Activated B cell treated with CpG ODN at 0.5 μM for 24 hours (primary cell): ENCODE measurements around the gene OR52E5. TPM values are rescaled to one million over a fixed set of nuclear protein-coding genes. Genes with fewer than 3 reads are reported as not detected.

Source experiments
- ATAC-seq: fragments of 200-7000 bp; cut with Tn5 transposase; one replicate; pipeline ENCODE4 v1.10.0; 2021; ENCODE audit warnings: low read depth, mild to moderate bottlenecking, moderate library complexity
- CTCF ChIA-PET: fragments of 350-600 bp; sonication (Branson Sonifier 250); formaldehyde crosslinking; loops from one replicate; lab custom pipeline; 2021; ENCODE audit warnings: antibody characterized with exemption; lab: Charles Lee
- POLR2A ChIA-PET: fragments of 350-600 bp; sonication (Branson Sonifier 250); formaldehyde crosslinking; loops from one replicate; lab custom pipeline; 2021; ENCODE audit warnings: antibody characterized with exemption; lab: Charles Lee
- DNase-seq: peaks from one replicate; pipeline ENCODE4 v3.0.0; 2022
- H3K27ac Mint-ChIP-seq: one replicate; pipeline ENCODE4 v1.8.0; 2020; ENCODE audit warnings: mixed read lengths
- H3K27me3 Mint-ChIP-seq: one replicate; pipeline ENCODE4 v1.8.0; 2021; ENCODE audit warnings: mixed read lengths
- H3K36me3 Mint-ChIP-seq: one replicate; pipeline ENCODE4 v1.8.0; 2021; ENCODE audit warnings: low read depth, mixed read lengths
- H3K4me1 Mint-ChIP-seq: one replicate; pipeline ENCODE4 v1.8.0; 2021; ENCODE audit warnings: mixed read lengths
- H3K4me3 Mint-ChIP-seq: one replicate; pipeline ENCODE4 v1.8.0; 2020; ENCODE audit warnings: mild to moderate bottlenecking, mixed read lengths
- H3K9me3 Mint-ChIP-seq: one replicate; pipeline ENCODE4 v1.8.0; 2020; ENCODE audit warnings: mixed read lengths
- CTCF ChIP-seq: fragments of 200-600 bp; IDR thresholded peaks from one replicate; pipeline ENCODE4 v1.8.0; 2022; ENCODE audit warnings: antibody characterized with exemption, mild to moderate bottlenecking
- intact Hi-C: fragments of 100-400 bp; cut with micrococcal nuclease; formaldehyde crosslinking; loops from one replicate; pipeline ENCODE4 v1.15.1; 2024
- total RNA-seq: library from RNA; stranded (reverse); gene quantifications from 2 replicates; pipeline ENCODE4 v1.2.3, GENCODE V29; 2022

Gene OR52E5
- not detected in 2 replicates for total RNA-seq

GRCh38 chr11:5892908-5893307 lies at the start of gene OR52E5:
TSS of gene OR52E5 (plus strand) at chr11:5893208. CDS start at chr11:5900777, 7,569 bp downstream.
- CTCF ChIA-PET, result interaction anchor here (1.1 kb wide), 1 partner anchor 10 kb away, joined by 3 read pairs; no protein-coding TSS in a partner anchor
- intact Hi-C loops, result loop anchor here (10.0 kb wide), 1 partner anchor 688 kb away; the partner anchor contains the start of gene OR51V1
- POLR2A ChIA-PET, result no interaction called here
- Mint-ChIP-seq H3K4me1 (no peaks in the 10 kb centered on the region), H3K4me3 (no peak within 1 kb of the TSS), H3K27ac (no peak within 1 kb of the TSS), H3K27me3 (no peaks in the 10 kb centered on the region), H3K9me3 (no peaks in the 10 kb centered on the region), H3K36me3 (no peaks in the 10 kb centered on the region)
- no peak for TF ChIP-seq CTCF
- ATAC-seq (no peak), DNase-seq (no peak)

GRCh38 chr11:5846701-5847100 lies 46.3 kb upstream of the OR52E5 start:
- no peak for TF ChIP-seq CTCF
- Mint-ChIP-seq H3K36me3 (no peaks in the 10 kb centered on the region), H3K27ac (no peak overlapping the region), H3K4me1 (no peaks in the 10 kb centered on the region), H3K27me3 (no peaks in the 10 kb centered on the region), H3K9me3 (peaks cover 3% of the 10 kb centered on the region), H3K4me3 (no peak overlapping the region)
- DNase-seq (no peak), ATAC-seq (no peak)
- POLR2A ChIA-PET, result no interaction called here
- intact Hi-C loops, result no loop called here
- CTCF ChIA-PET, result no interaction called here

- no peak for DNase-seq
- H3K36me3 Mint-ChIP-seq, result no peaks in the 10 kb centered on the region
- H3K4me3 Mint-ChIP-seq, result no peak overlapping the region
- ChIA-PET CTCF (no interaction called here), POLR2A (no interaction called here)
- no peak for ATAC-seq
- peaks cover 3% of the 10 kb centered on the region for H3K9me3 Mint-ChIP-seq
- H3K27me3 Mint-ChIP-seq, result no peaks in the 10 kb centered on the region
- H3K4me1 Mint-ChIP-seq, result no peaks in the 10 kb centered on the region
- intact Hi-C loops, result no loop called here
- no peak for TF ChIP-seq CTCF
- no peak overlapping the region for H3K27ac Mint-ChIP-seq
Measured at GRCh38 chr11:5847711-5848110, 45.3 kb upstream of the OR52E5 start.

GRCh38 chr11:5851002-5851401 lies 42.0 kb upstream of the OR52E5 start:
- ATAC-seq (no peak), DNase-seq (no peak)
- H3K4me3 Mint-ChIP-seq, result no peak overlapping the region
- H3K27ac Mint-ChIP-seq, result no peak overlapping the region
- H3K9me3 Mint-ChIP-seq, result peaks cover 9% of the 10 kb centered on the region
- H3K27me3 Mint-ChIP-seq, result peaks cover 4% of the 10 kb centered on the region
- ChIA-PET POLR2A (no interaction called here), CTCF (no interaction called here)
- no peak for TF ChIP-seq CTCF
- no peaks in the 10 kb centered on the region for H3K4me1 Mint-ChIP-seq
- intact Hi-C loops, result no loop called here
- H3K36me3 Mint-ChIP-seq, result no peaks in the 10 kb centered on the region

GRCh38 chr11:5857590-5857989 lies 35.4 kb upstream of the OR52E5 start, which contains the start of gene OR52E8:
TSS of gene OR52E8 (minus strand) at chr11:5857690. CDS start at chr11:5857690, 0 bp downstream.
- POLR2A ChIA-PET, result no interaction called here
- CTCF ChIA-PET, result no interaction called here
- no peak for DNase-seq
- TF ChIP-seq CTCF, result no peak
- Mint-ChIP-seq H3K9me3 (peaks cover 6% of the 10 kb centered on the region), H3K27me3 (peaks cover 6% of the 10 kb centered on the region), H3K27ac (no peak within 1 kb of the TSS), H3K36me3 (no peaks in the 10 kb centered on the region), H3K4me3 (no peak within 1 kb of the TSS), H3K4me1 (no peaks in the 10 kb centered on the region)
- no peak for ATAC-seq
- intact Hi-C loops, result no loop called here
